ENCODE data around the gene HLA-A. TPM values are rescaled to one million over a fixed set of nuclear protein-coding genes. Genes with fewer than 3 reads are reported as not detected.

HLA-A gene
- total RNA-seq, 2 donors from 2014 or later = 104 to 281 TPM

GRCh38 chr6:29945281-29945820 lies 3.0 kb downstream of the HLA-A start:
- Histone ChIP-seq H3K9me3 (no peaks in the 10 kb centered on the region), H3K36me3 (replicated peaks in 1 of 2; ENCODE audit: insufficient read depth in 1 of 2, low read depth in 2 of 2) (no peaks in the 10 kb centered on the region), H3K27ac (no peak overlapping the region), H3K4me3 (no peak overlapping the region), H3K4me1 (peaks cover 14% of the 10 kb centered on the region), H3K27me3 (no peaks in the 10 kb centered on the region)
- no peak for TF ChIP-seq CTCF (IDR thresholded peaks at IDR 0.05)
- WGBS, 2 donors = 77 to 83% methylated on average over 4 of the region's 4 CpGs
- intact Hi-C loops (cut with DNase I) = no loop called here
- no peak for ATAC-seq
- no peak for DNase-seq

GRCh38 chr6:29946223-29947076 lies 4.1 kb downstream of the HLA-A start:
- intact Hi-C loops (cut with DNase I) = no loop called here
- WGBS, 2 donors = 73 to 82% methylated on average over 6 of the region's 6 CpGs
- H3K36me3 ChIP-seq (replicated peaks in 1 of 2; ENCODE audit: insufficient read depth in 1 of 2, low read depth in 2 of 2) = no peaks in the 10 kb centered on the region
- ATAC-seq = no peak
- H3K4me3 ChIP-seq = no peak overlapping the region
- TF ChIP-seq CTCF (IDR thresholded peaks at IDR 0.05) = no peak
- no peak for TF ChIP-seq POLR2A (IDR thresholded peaks at IDR 0.05)
- H3K9me3 ChIP-seq = no peaks in the 10 kb centered on the region
- no peaks in the 10 kb centered on the region for H3K27me3 ChIP-seq
- no peak overlapping the region for H3K27ac ChIP-seq
- no peak for DNase-seq
- H3K4me1 ChIP-seq = peaks cover 14% of the 10 kb centered on the region

- TF ChIP-seq POLR2A (IDR thresholded peaks at IDR 0.05) (no peak), CTCF (IDR thresholded peaks at IDR 0.05) (no peak)
- H3K4me1 ChIP-seq = peaks cover 9% of the 10 kb centered on the region
- no peaks in the 10 kb centered on the region for H3K27me3 ChIP-seq
- intact Hi-C loops (cut with DNase I) = no loop called here
- no peak for ATAC-seq
- H3K4me3 ChIP-seq = no peak overlapping the region
- no peak overlapping the region for H3K27ac ChIP-seq
- no peaks in the 10 kb centered on the region for H3K9me3 ChIP-seq
- H3K36me3 ChIP-seq (replicated peaks in 1 of 2; ENCODE audit: insufficient read depth in 1 of 2, low read depth in 2 of 2) = no peaks in the 10 kb centered on the region
- 63 to 67% methylated on average over 2 to 3 of the region's 3 CpGs for WGBS, 2 donors
- no peak for DNase-seq
Observed at GRCh38 chr6:29947077-29947980, 5.0 kb downstream of the HLA-A start.

- H3K27ac ChIP-seq = no peak overlapping the region
- intact Hi-C loops (cut with DNase I) = no loop called here
- H3K4me1 ChIP-seq = peaks cover 9% of the 10 kb centered on the region
- 84 to 94% methylated on average over 2 of the region's 2 CpGs for WGBS, 2 donors
- no peak for ATAC-seq
- no peak overlapping the region for H3K4me3 ChIP-seq
- H3K9me3 ChIP-seq = no peaks in the 10 kb centered on the region
- TF ChIP-seq POLR2A (IDR thresholded peaks at IDR 0.05) = no peak
- no peaks in the 10 kb centered on the region for H3K27me3 ChIP-seq
- no peak for DNase-seq
- no peaks in the 10 kb centered on the region for H3K36me3 ChIP-seq (replicated peaks in 1 of 2; ENCODE audit: insufficient read depth in 1 of 2, low read depth in 2 of 2)
Observed at GRCh38 chr6:29948277-29948676, 5.9 kb downstream of the HLA-A start.

GRCh38 chr6:29949934-29950333 lies 7.6 kb downstream of the HLA-A start:
- 73 to 79% methylated on average over 7 of the region's 7 CpGs for WGBS, 2 donors
- intact Hi-C loops (cut with DNase I) = no loop called here
- no peak for ATAC-seq

More at GRCh38 chr6:29949934-29950333, 7.6 kb downstream of the HLA-A start:
- Histone ChIP-seq H3K4me3 (no peak overlapping the region), H3K9me3 (no peaks in the 10 kb centered on the region), H3K27me3 (no peaks in the 10 kb centered on the region), H3K4me1 (no peaks in the 10 kb centered on the region), H3K36me3 (replicated peaks in 1 of 2; ENCODE audit: insufficient read depth in 1 of 2, low read depth in 2 of 2) (no peaks in the 10 kb centered on the region), H3K27ac (no peak overlapping the region)
- no peak for TF ChIP-seq CTCF (IDR thresholded peaks at IDR 0.05)
- no peak for TF ChIP-seq POLR2A (IDR thresholded peaks at IDR 0.05)
- no peak for DNase-seq

Measured in body of pancreas (tissue), 4 donors.